Measurements from ENCODE around the gene EPN1. TPM values are rescaled to one million over a fixed set of nuclear protein-coding genes. Genes with fewer than 3 reads are reported as not detected.

EPN1 gene
- total RNA-seq, 4 donors from 2014 or later, result 121 to 242 (median 185) TPM

GRCh38 chr19:55674459-55674840 lies 576 bp upstream of the EPN1 start:
- DNase-seq, result no peak
- intact Hi-C loops (cut with DNase I; ENCODE audit: low total_unique reads) (no loop called here), in situ Hi-C loops (cut with MboI; ENCODE audit: low pct_ligation_motif_present in 1 of 4, low pct_unique_long_range_greater_than_20kb in 1 of 4, low sequenced_read_pairs in 3 of 4) (no loop called here)
- Histone ChIP-seq H3K9me3 (no peaks in the 10 kb centered on the region), H3K27me3 (no peaks in the 10 kb centered on the region), H3K4me3 (peak overlapping the region; percentile 46 to 100 (median 82)), H3K27ac (peak overlapping the region; percentile 92 to 99 (median 95)), H3K4me1 (peaks cover 22 to 49% (median 34%) of the 10 kb centered on the region in 4 donors), H3K36me3 (peaks cover 0 to 27% (median 11%) of the 10 kb centered on the region in 4 donors)
- TF ChIP-seq CTCF (IDR thresholded peaks at IDR 0.05) (no peak), POLR2A (IDR thresholded peaks at IDR 0.05) (no peak), POLR2AphosphoS5 (IDR thresholded peaks at IDR 0.05) (no peak), EP300 (IDR thresholded peaks at IDR 0.05; ENCODE audit: low read depth) (no peak)
- 20 to 40% methylated on average over 1 to 17 of the region's 17 CpGs for WGBS, 2 donors (ENCODE audit: low coverage in 1 of 2)

GRCh38 chr19:55675661-55676354 lies 782 bp downstream of the EPN1 start:
- in situ Hi-C loops (cut with MboI; ENCODE audit: low pct_ligation_motif_present in 1 of 4, low pct_unique_long_range_greater_than_20kb in 1 of 4, low sequenced_read_pairs in 3 of 4) (no loop called here), intact Hi-C loops (cut with DNase I; ENCODE audit: low total_unique reads) (no loop called here)
- Histone ChIP-seq H3K4me3 (peak overlapping the region; percentile 65 to 100 (median 86)), H3K9me3 (no peaks in the 10 kb centered on the region), H3K36me3 (peaks cover 0 to 14% (median 6%) of the 10 kb centered on the region in 4 donors), H3K27ac (peak overlapping the region; percentile 92 to 99 (median 95)), H3K4me1 (peaks cover 22 to 60% (median 35%) of the 10 kb centered on the region in 4 donors), H3K27me3 (no peaks in the 10 kb centered on the region)
- 7 to 11% methylated on average over 9 to 16 of the region's 16 CpGs for WGBS, 2 donors (ENCODE audit: low coverage in 1 of 2)
- DNase-seq, result no peak
- TF ChIP-seq POLR2A (IDR thresholded peaks at IDR 0.05) (no peak), CTCF (IDR thresholded peaks at IDR 0.05) (no peak), EP300 (IDR thresholded peaks at IDR 0.05; ENCODE audit: low read depth) (no peak), POLR2AphosphoS5 (IDR thresholded peaks at IDR 0.05) (no peak)

GRCh38 chr19:55676383-55676782 lies 1.4 kb downstream of the EPN1 start:
- intact Hi-C loops (cut with DNase I; ENCODE audit: low total_unique reads) (no loop called here), in situ Hi-C loops (cut with MboI; ENCODE audit: low pct_ligation_motif_present in 1 of 4, low pct_unique_long_range_greater_than_20kb in 1 of 4, low sequenced_read_pairs in 3 of 4) (no loop called here)
- H3K4me3 ChIP-seq, result peak overlapping the region in 3 of 4 donors; percentile 65 to 100 (median 99)
- peaks cover 0 to 12% (median 6%) of the 10 kb centered on the region in 4 donors for H3K36me3 ChIP-seq
- H3K4me1 ChIP-seq, result peaks cover 22 to 60% (median 35%) of the 10 kb centered on the region in 4 donors
- no peaks in the 10 kb centered on the region for H3K9me3 ChIP-seq
- DNase-seq, result no peak
- TF ChIP-seq CTCF (IDR thresholded peaks at IDR 0.05), result no peak
- no peak for TF ChIP-seq POLR2A (IDR thresholded peaks at IDR 0.05)
- no peak for TF ChIP-seq POLR2AphosphoS5 (IDR thresholded peaks at IDR 0.05)
- no peak for TF ChIP-seq EP300 (IDR thresholded peaks at IDR 0.05; ENCODE audit: low read depth)
- H3K27ac ChIP-seq, result peak overlapping the region; percentile 59 to 99 (median 95)
- no peaks in the 10 kb centered on the region for H3K27me3 ChIP-seq
- 18 to 51% methylated on average over 3 to 5 of the region's 5 CpGs for WGBS, 2 donors (ENCODE audit: low coverage in 1 of 2)

GRCh38 chr19:55676889-55677505 lies 2.0 kb downstream of the EPN1 start:
- in situ Hi-C loops (cut with MboI; ENCODE audit: low pct_ligation_motif_present in 1 of 4, low pct_unique_long_range_greater_than_20kb in 1 of 4, low sequenced_read_pairs in 3 of 4) (no loop called here), intact Hi-C loops (cut with DNase I; ENCODE audit: low total_unique reads) (no loop called here)
- Histone ChIP-seq H3K27ac (peak overlapping the region; percentile 59 to 99 (median 95)), H3K27me3 (no peaks in the 10 kb centered on the region), H3K9me3 (no peaks in the 10 kb centered on the region), H3K36me3 (peaks cover 0 to 12% (median 6%) of the 10 kb centered on the region in 4 donors), H3K4me3 (peak overlapping the region in 2 of 4 donors; percentile 65 to 99), H3K4me1 (peaks cover 22 to 66% (median 38%) of the 10 kb centered on the region in 4 donors)
- no peak for TF ChIP-seq EP300 (IDR thresholded peaks at IDR 0.05; ENCODE audit: low read depth)
- no peak for TF ChIP-seq POLR2AphosphoS5 (IDR thresholded peaks at IDR 0.05)
- TF ChIP-seq POLR2A (IDR thresholded peaks at IDR 0.05), result no peak
- TF ChIP-seq CTCF (IDR thresholded peaks at IDR 0.05), result no peak
- 56 to 69% methylated on average over 3 to 7 of the region's 7 CpGs for WGBS, 2 donors (ENCODE audit: low coverage in 1 of 2)
- no peak for DNase-seq

Data from transverse colon (tissue), 4 donors.